Sigmoid colon (tissue), 7 donors: ENCODE results near the gene LCORL. TPM values are rescaled to one million over a fixed set of nuclear protein-coding genes. Genes with fewer than 3 reads are reported as not detected.

Source experiments
- DNase-seq: peaks from one replicate; pipeline ENCODE4 v3.0.0-alpha.2; 2019
- H3K27ac ChIP-seq, 4 donors: fragments of 200-600 bp; sonication (generic); one replicate each; pipeline ENCODE4 v1.5.1; 2016 to 2019; ENCODE audit warnings: mild to moderate bottlenecking in 1 of 4
- H3K27me3 ChIP-seq, 3 donors: fragments of 200-600 bp; sonication (generic); one replicate each; pipeline ENCODE4 v1.5.1; 2019; ENCODE audit warnings: mild to moderate bottlenecking in 1 of 3
- H3K36me3 ChIP-seq, 4 donors: fragments of 200-600 bp; sonication (generic); one replicate each; pipeline ENCODE4 v1.5.1; 2016 to 2019
- H3K4me1 ChIP-seq, 4 donors: fragments of 200-600 bp; sonication (generic); one replicate each; pipeline ENCODE4 v1.5.1; 2017 to 2019
- H3K4me3 ChIP-seq, 4 donors: fragments of 200-600 bp; sonication (generic); one replicate each; pipeline ENCODE4 v1.5.1; 2017 to 2019; ENCODE audit warnings: mild to moderate bottlenecking in 2 of 4, moderate library complexity in 1 of 4
- H3K9me3 ChIP-seq, 4 donors: fragments of 200-600 bp in 3 of 4; sonication (generic) in 3 of 4; one replicate each; pipeline versions ENCODE4 v1.5.1 to v1.6.1; 2013 to 2019
- CTCF ChIP-seq, 4 experiments: fragments of 450-650 bp in 3 of 4; fragments of 200-600 bp in 1 of 4; IDR thresholded peaks; one replicate each; pipeline ENCODE4 v1.5.1; 2016 to 2019; ENCODE audit warnings: antibody characterized with exemption in 4 of 4, mild to moderate bottlenecking in 3 of 4, moderate library complexity in 2 of 4
- EP300 ChIP-seq, 4 donors: sonication (generic); formaldehyde crosslinking; IDR thresholded peaks; one replicate each; pipeline ENCODE4 v1.6.1; 2017; ENCODE audit warnings: antibody characterized with exemption in 4 of 4
- POLR2A ChIP-seq, 2 donors: fragments of 450-650 bp; IDR thresholded peaks; one replicate each; pipeline ENCODE4 v1.6.1; 2016; ENCODE audit warnings: antibody characterized with exemption in 2 of 2, mild to moderate bottlenecking in 2 of 2, moderate library complexity in 2 of 2
- POLR2AphosphoS5 ChIP-seq, 4 donors: sonication (generic); formaldehyde crosslinking; IDR thresholded peaks; one replicate each; pipeline ENCODE4 v1.6.1; 2017; ENCODE audit warnings: antibody characterized with exemption in 4 of 4
- WGBS, 2 donors: extraction: QIAGEN DNeasy Blood & Tissue Kit; methylation state at CpG; one replicate each; pipeline ENCODE4 v1.1.7; 2013; 5-methylcytosine and 5-hydroxymethylcytosine counted together
- intact Hi-C: fragments of 100-400 bp; cut with DNase I; formaldehyde crosslinking; loops from one replicate; pipeline ENCODE4 v1.15.1; 2023
- polyA plus RNA-seq, 3 donors: library from polyadenylated mRNA; stranded (reverse); fragments of 200-250 nt; gene quantifications; one replicate each; pipeline ENCODE4 v1.2.3, GENCODE V29; 2013
- total RNA-seq, 4 donors: library from RNA; depleted of rRNA; stranded (reverse); fragments of >200 nt; gene quantifications; one replicate each; pipeline ENCODE4 v1.1.0, GENCODE V29; 2016
- donor health status: healthy with polysubstance abuse.
- donor health status: Bipolar disorder and iron deficiency.
- donor health status: healthy.

Gene LCORL
- total and polyA plus RNA-seq, 7 donors: 3.2 to 46.0 (median 27.5) TPM

- TF ChIP-seq EP300 (IDR thresholded peaks at IDR 0.05) (no peak), POLR2A (IDR thresholded peaks at IDR 0.05) (no peak), CTCF (IDR thresholded peaks at IDR 0.05) (no peak), POLR2AphosphoS5 (IDR thresholded peaks at IDR 0.05) (no peak)
- H3K4me1 ChIP-seq: peaks cover 0 to 5% (median 4%) of the 10 kb centered on the region in 4 donors
- H3K27ac ChIP-seq: no peak overlapping the region
- WGBS, 2 donors: 95 to 97% methylated on average over 12 of the region's 12 CpGs
- no peak for DNase-seq
- no peaks in the 10 kb centered on the region for H3K27me3 ChIP-seq
- H3K4me3 ChIP-seq: no peak overlapping the region
- H3K9me3 ChIP-seq: no peaks in the 10 kb centered on the region
- intact Hi-C loops: loop anchor here (5.0 kb wide), 1 partner anchor 776 kb away; no protein-coding TSS in a partner anchor
- no peaks in the 10 kb centered on the region for H3K36me3 ChIP-seq
These were observed 205.4 kb downstream of the LCORL start for GRCh38 chr4:17816142-17816541.

GRCh38 chr4:17814140-17814539 lies 207.4 kb downstream of the LCORL start:
- WGBS, 2 donors: 76 to 92% methylated on average over 3 of the region's 3 CpGs
- no peak for DNase-seq
- Histone ChIP-seq H3K9me3 (no peaks in the 10 kb centered on the region), H3K4me1 (peaks cover 0 to 16% (median 14%) of the 10 kb centered on the region in 4 donors), H3K27me3 (no peaks in the 10 kb centered on the region), H3K4me3 (no peak overlapping the region), H3K36me3 (no peaks in the 10 kb centered on the region), H3K27ac (no peak overlapping the region)
- no peak for TF ChIP-seq POLR2AphosphoS5 (IDR thresholded peaks at IDR 0.05)
- no peak for TF ChIP-seq EP300 (IDR thresholded peaks at IDR 0.05)
- no peak for TF ChIP-seq CTCF (IDR thresholded peaks at IDR 0.05)
- TF ChIP-seq POLR2A (IDR thresholded peaks at IDR 0.05): no peak
- intact Hi-C loops: no loop called here

- no peaks in the 10 kb centered on the region for H3K9me3 ChIP-seq
- H3K36me3 ChIP-seq: no peaks in the 10 kb centered on the region
- no peaks in the 10 kb centered on the region for H3K27me3 ChIP-seq
- H3K4me1 ChIP-seq: peaks cover 0 to 29% (median 27%) of the 10 kb centered on the region in 4 donors
- no peak overlapping the region for H3K27ac ChIP-seq
- DNase-seq: no peak
- intact Hi-C loops: no loop called here
- TF ChIP-seq EP300 (IDR thresholded peaks at IDR 0.05): no peak
- TF ChIP-seq POLR2AphosphoS5 (IDR thresholded peaks at IDR 0.05): no peak
- TF ChIP-seq CTCF (IDR thresholded peaks at IDR 0.05): no peak
- no peak for TF ChIP-seq POLR2A (IDR thresholded peaks at IDR 0.05)
- no peak overlapping the region for H3K4me3 ChIP-seq
- WGBS, 2 donors: 75 to 82% methylated on average over 3 of the region's 3 CpGs
These were observed 208.8 kb downstream of the LCORL start for GRCh38 chr4:17812801-17813200.

- 18 to 22% methylated on average over 3 of the region's 3 CpGs for WGBS, 2 donors
- intact Hi-C loops: no loop called here
- Histone ChIP-seq H3K27me3 (no peaks in the 10 kb centered on the region), H3K4me1 (peaks cover 0 to 36% (median 34%) of the 10 kb centered on the region in 4 donors), H3K9me3 (no peaks in the 10 kb centered on the region), H3K4me3 (no peak overlapping the region), H3K36me3 (no peaks in the 10 kb centered on the region), H3K27ac (no peak overlapping the region)
- TF ChIP-seq EP300 (IDR thresholded peaks at IDR 0.05): no peak
- TF ChIP-seq POLR2AphosphoS5 (IDR thresholded peaks at IDR 0.05): no peak
- no peak for TF ChIP-seq CTCF (IDR thresholded peaks at IDR 0.05)
- TF ChIP-seq POLR2A (IDR thresholded peaks at IDR 0.05): no peak
- no peak for DNase-seq
These were observed 209.4 kb downstream of the LCORL start for GRCh38 chr4:17812125-17812524.

GRCh38 chr4:17811078-17811603 lies 210.4 kb downstream of the LCORL start:
- no peaks in the 10 kb centered on the region for H3K36me3 ChIP-seq
- peak overlapping the region; percentile 70 to 95 (median 84) for H3K4me3 ChIP-seq
- intact Hi-C loops: no loop called here
- no peak for DNase-seq
- H3K4me1 ChIP-seq: peaks cover 0 to 46% (median 44%) of the 10 kb centered on the region in 4 donors
- H3K27ac ChIP-seq: peak overlapping the region in 1 of 4 donors; percentile 98
- H3K27me3 ChIP-seq: no peaks in the 10 kb centered on the region
- TF ChIP-seq CTCF (IDR thresholded peaks at IDR 0.05): no peak
- no peak for TF ChIP-seq EP300 (IDR thresholded peaks at IDR 0.05)
- no peak for TF ChIP-seq POLR2AphosphoS5 (IDR thresholded peaks at IDR 0.05)
- no peak for TF ChIP-seq POLR2A (IDR thresholded peaks at IDR 0.05)
- no peaks in the 10 kb centered on the region for H3K9me3 ChIP-seq
- WGBS, 2 donors: 1% methylated on average over 48 of the region's 48 CpGs
